PC-3 (cell line): ENCODE measurements around the gene POLA1.

ENCODE experiments used
- CTCF ChIP-seq: fragments of 300-600 bp; sonication (generic); conservative IDR thresholded peaks from 2 replicates; pipeline ENCODE4 v1.5.1; 2017; ENCODE audit warnings: antibody characterized with exemption, low read depth, mild to moderate bottlenecking, low read length
- EZH2phosphoT487 ChIP-seq: fragments of 300-600 bp; sonication (generic); IDR thresholded peaks from 2 replicates; pipeline ENCODE4 v1.6.1; 2018; ENCODE audit warnings: mild to moderate bottlenecking, antibody characterized with exemption, low read length, borderline replicate concordance

GRCh38 chrX:24799565-24799964 lies 105.8 kb downstream of the POLA1 start:
- no peak for TF ChIP-seq CTCF
- TF ChIP-seq EZH2phosphoT487 = no peak
